Measurements from ENCODE around the gene FARP1.
A peak's percentile ranks its signal among the peaks of the same experiment; 100 is the strongest.

The FARP1 gene

DNA sequence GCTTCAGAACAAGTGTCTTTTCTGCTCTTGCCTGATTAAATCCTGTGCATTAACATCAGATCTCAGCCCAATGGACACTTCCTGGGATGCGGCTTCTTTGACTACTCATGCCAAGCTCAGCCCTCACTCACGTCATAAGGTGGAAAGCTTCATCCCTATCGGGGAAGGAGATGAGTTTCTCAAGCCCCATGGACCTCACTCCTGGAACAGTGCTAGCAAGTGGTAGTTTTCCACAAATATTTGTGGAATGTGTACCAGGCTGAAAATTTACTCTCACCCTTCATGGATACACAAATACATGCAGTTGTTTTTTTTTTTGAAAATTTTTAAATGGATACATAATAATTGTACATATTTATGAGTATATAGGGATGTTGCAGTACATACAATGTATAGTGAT is 34.6 kb upstream of the FARP1 start:
- H3K4me3 ChIP-seq (ENCODE audit: low read length): no peak overlapping the region
- no peaks in the 10 kb centered on the region for H3K36me3 ChIP-seq (ENCODE audit: control insufficient read depth, insufficient read depth, low read length, severe bottlenecking)
- peak; percentile 7 for DNase-seq (ENCODE audit: low read depth)
- H3K9me3 ChIP-seq (ENCODE audit: control insufficient read depth, low read length): no peaks in the 10 kb centered on the region
- no peaks in the 10 kb centered on the region for H3K4me1 ChIP-seq (ENCODE audit: control insufficient read depth, insufficient read depth, low read length)
- H3K9ac ChIP-seq (ENCODE audit: low read length): no peak overlapping the region
- H3K27me3 ChIP-seq (replicated peaks; ENCODE audit: control insufficient read depth, insufficient read depth, low read length): no peaks in the 10 kb centered on the region

DNA sequence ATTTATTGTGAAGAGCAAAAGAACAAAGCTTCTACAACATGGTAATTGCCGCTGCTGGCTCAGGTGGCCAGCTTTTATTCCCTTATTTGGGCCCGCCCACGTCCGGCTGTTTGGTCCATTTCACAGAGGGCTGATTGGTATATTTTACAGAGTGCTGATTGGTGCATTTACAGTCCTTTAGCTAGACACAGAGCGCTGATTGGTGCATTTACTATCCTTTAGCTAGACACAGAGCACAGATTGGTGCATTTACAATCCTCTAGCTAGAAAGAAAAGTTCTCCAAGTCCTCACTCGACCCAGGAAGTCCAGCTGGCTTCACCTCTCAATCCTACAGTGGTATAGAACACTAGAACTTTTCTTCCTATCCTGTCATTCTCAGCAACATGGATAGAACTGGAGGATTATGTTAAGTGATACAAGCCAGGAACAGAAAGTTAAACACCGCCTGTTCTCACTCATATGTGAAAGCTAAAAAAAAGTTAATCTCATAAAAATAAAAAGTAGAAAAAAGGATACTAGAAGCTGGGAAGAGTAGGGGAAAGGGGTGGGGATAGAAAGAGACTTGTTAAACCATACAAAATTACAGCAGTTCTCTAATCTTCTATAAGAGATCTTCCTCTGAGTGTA is 33.6 kb upstream of the FARP1 start:
- Histone ChIP-seq H3K27me3 (replicated peaks; ENCODE audit: control insufficient read depth, insufficient read depth, low read length) (no peaks in the 10 kb centered on the region), H3K9me3 (ENCODE audit: control insufficient read depth, low read length) (no peaks in the 10 kb centered on the region), H3K36me3 (ENCODE audit: control insufficient read depth, insufficient read depth, low read length, severe bottlenecking) (no peaks in the 10 kb centered on the region), H3K4me3 (ENCODE audit: low read length) (no peak overlapping the region), H3K4me1 (ENCODE audit: control insufficient read depth, insufficient read depth, low read length) (no peaks in the 10 kb centered on the region), H3K9ac (ENCODE audit: low read length) (no peak overlapping the region)
- DNase-seq (ENCODE audit: low read depth): no peak

DNA sequence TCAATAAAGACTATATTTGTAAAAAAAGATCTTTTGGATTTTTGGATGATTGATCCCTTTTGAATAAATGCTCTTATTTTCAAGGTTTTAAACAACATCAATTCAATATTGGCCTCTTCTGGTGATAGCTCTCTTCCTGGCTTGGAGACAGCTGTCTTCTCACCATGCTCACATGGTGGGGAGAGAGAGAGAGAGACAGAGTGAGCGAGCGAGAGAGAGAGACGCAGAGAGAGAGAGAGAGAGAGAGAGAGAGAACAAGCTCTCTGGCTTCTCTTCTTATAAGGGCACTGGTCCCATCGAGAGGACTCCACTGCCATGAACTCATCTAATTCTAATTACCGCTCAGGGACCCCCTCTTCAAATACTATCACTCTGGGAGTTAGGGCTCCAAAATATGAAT is 32.1 kb upstream of the FARP1 start:
- Histone ChIP-seq H3K27me3 (replicated peaks; ENCODE audit: control insufficient read depth, insufficient read depth, low read length) (no peaks in the 10 kb centered on the region), H3K4me1 (ENCODE audit: control insufficient read depth, insufficient read depth, low read length) (no peaks in the 10 kb centered on the region), H3K4me3 (ENCODE audit: low read length) (no peak overlapping the region), H3K36me3 (ENCODE audit: control insufficient read depth, insufficient read depth, low read length, severe bottlenecking) (no peaks in the 10 kb centered on the region), H3K9me3 (ENCODE audit: control insufficient read depth, low read length) (no peaks in the 10 kb centered on the region), H3K9ac (ENCODE audit: low read length) (no peak overlapping the region)
- DNase-seq (ENCODE audit: low read depth): no peak

DNA sequence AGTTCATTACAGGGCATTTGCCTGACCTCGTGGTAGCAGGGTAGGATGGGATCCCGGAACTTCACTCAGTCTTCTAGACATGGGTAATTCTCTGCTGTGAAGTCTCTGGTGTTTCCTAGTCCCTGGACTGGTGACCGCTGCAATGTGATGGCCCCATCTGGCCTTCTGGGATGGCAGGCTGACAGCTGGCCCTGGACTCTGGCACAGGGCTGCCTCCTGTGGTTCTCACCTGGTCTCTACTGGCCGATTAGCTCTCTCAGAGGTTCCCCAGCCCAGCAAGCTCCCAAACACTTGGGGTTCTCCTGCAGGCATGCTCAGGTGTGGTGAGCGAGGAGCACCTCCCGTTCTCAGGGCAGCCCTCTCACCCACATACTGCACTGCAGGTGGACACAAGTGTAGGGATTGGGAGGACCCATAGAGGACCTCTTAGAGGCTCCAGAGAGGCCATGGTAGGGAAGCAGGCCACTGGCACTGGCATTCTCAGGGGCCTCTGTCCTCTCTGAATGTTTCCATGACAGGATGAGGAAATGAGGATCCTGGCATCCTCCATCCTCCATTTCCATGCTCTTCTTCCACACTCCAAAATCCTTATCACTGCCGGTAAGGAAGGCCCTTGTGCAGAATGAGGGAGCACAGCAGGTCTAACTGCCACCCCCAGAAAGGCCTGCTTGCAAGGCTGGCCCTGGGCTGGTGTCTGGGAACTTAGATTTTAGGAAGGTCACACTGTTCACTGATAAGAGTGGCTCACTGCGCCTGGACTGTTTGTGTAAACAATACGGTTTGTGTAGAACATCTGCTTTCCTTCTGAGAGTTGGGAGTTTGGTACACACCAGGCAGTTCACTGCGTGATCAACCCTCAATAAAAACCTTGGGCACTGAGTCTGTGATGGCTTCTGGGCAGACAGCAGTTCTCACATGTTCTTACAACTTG is 31.5 kb upstream of the FARP1 start:
- H3K9me3 ChIP-seq (ENCODE audit: control insufficient read depth, low read length): peaks cover 1% of the 10 kb centered on the region
- no peaks in the 10 kb centered on the region for H3K4me1 ChIP-seq (ENCODE audit: control insufficient read depth, insufficient read depth, low read length)
- H3K27me3 ChIP-seq (replicated peaks; ENCODE audit: control insufficient read depth, insufficient read depth, low read length): no peaks in the 10 kb centered on the region
- H3K36me3 ChIP-seq (ENCODE audit: control insufficient read depth, insufficient read depth, low read length, severe bottlenecking): no peaks in the 10 kb centered on the region
- H3K4me3 ChIP-seq (ENCODE audit: low read length): no peak overlapping the region
- no peak overlapping the region for H3K9ac ChIP-seq (ENCODE audit: low read length)
- no peak for DNase-seq (ENCODE audit: low read depth)

DNA sequence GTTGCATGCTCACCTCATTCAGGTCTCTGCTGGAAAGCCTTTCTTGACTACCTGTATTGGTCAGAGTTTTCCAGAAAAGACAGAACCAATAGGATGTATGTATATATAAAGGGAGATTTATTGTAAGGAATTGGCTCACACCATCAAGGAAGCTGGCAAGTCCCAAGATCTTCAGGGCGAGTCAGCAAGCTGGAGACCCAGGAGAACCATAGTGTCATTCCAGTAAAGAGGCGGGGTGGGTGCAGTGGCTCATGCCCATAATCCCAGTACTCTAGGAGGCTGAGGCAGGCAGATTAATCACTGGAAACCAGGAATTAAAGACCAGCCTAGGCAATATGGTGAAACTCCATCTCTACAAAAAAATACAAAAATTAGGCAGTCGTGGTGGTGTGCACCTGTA is 30.4 kb upstream of the FARP1 start:
- Histone ChIP-seq H3K4me1 (ENCODE audit: control insufficient read depth, insufficient read depth, low read length) (no peaks in the 10 kb centered on the region), H3K9me3 (ENCODE audit: control insufficient read depth, low read length) (peaks cover 3% of the 10 kb centered on the region), H3K36me3 (ENCODE audit: control insufficient read depth, insufficient read depth, low read length, severe bottlenecking) (no peaks in the 10 kb centered on the region), H3K4me3 (ENCODE audit: low read length) (no peak overlapping the region), H3K9ac (ENCODE audit: low read length) (no peak overlapping the region), H3K27me3 (replicated peaks; ENCODE audit: control insufficient read depth, insufficient read depth, low read length) (no peaks in the 10 kb centered on the region)
- DNase-seq (ENCODE audit: low read depth): no peak

DNA sequence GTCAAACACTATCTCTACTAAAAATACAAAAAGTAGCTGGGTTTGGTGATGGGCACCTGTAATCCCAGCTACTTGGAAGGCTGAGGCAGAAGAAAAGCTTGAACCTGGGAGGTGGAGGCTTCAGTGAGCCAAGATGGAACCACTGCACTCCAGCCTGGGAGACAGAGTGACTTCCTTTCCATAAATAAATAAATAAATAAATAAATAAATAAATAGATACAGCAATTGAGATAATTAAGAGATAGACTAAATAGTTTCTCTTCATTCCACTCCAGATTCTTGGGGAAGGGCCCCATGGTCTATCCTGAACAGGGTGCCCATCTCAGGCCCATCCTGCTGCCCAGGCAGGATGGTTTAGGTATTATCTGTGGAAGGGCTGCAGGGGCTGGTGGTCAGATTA is 24.0 kb upstream of the FARP1 start:
- no peaks in the 10 kb centered on the region for H3K4me1 ChIP-seq (ENCODE audit: control insufficient read depth, insufficient read depth, low read length)
- peaks cover 10% of the 10 kb centered on the region for H3K9me3 ChIP-seq (ENCODE audit: control insufficient read depth, low read length)
- no peaks in the 10 kb centered on the region for H3K36me3 ChIP-seq (ENCODE audit: control insufficient read depth, insufficient read depth, low read length, severe bottlenecking)
- H3K9ac ChIP-seq (ENCODE audit: low read length): no peak overlapping the region
- H3K4me3 ChIP-seq (ENCODE audit: low read length): no peak overlapping the region
- H3K27me3 ChIP-seq (replicated peaks; ENCODE audit: control insufficient read depth, insufficient read depth, low read length): no peaks in the 10 kb centered on the region
- DNase-seq (ENCODE audit: low read depth): no peak

DNA sequence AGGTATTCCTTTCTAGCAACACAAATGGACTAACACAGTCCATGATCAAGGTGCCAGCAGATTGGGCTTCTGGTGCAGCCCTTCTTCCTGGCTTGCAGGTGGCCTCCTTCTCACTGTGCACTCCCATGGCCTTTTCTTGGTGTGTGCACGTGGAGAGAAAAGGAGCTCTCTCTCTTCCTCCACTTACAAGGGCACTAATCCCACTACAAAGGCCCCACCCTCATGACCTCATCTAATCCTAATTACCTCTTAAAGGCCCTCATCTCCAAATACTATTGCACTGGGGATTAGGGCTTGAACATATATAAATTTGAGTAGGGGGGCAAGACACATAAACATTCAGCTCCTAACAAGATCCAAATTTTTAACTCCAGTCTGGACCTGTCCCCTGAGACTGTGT is 19.7 kb upstream of the FARP1 start:
- Histone ChIP-seq H3K9me3 (ENCODE audit: control insufficient read depth, low read length) (peaks cover 7% of the 10 kb centered on the region), H3K9ac (ENCODE audit: low read length) (no peak overlapping the region), H3K4me1 (ENCODE audit: control insufficient read depth, insufficient read depth, low read length) (no peaks in the 10 kb centered on the region), H3K36me3 (ENCODE audit: control insufficient read depth, insufficient read depth, low read length, severe bottlenecking) (no peaks in the 10 kb centered on the region), H3K27me3 (replicated peaks; ENCODE audit: control insufficient read depth, insufficient read depth, low read length) (no peaks in the 10 kb centered on the region), H3K4me3 (ENCODE audit: low read length) (no peak overlapping the region)
- DNase-seq (ENCODE audit: low read depth): no peak

DNA sequence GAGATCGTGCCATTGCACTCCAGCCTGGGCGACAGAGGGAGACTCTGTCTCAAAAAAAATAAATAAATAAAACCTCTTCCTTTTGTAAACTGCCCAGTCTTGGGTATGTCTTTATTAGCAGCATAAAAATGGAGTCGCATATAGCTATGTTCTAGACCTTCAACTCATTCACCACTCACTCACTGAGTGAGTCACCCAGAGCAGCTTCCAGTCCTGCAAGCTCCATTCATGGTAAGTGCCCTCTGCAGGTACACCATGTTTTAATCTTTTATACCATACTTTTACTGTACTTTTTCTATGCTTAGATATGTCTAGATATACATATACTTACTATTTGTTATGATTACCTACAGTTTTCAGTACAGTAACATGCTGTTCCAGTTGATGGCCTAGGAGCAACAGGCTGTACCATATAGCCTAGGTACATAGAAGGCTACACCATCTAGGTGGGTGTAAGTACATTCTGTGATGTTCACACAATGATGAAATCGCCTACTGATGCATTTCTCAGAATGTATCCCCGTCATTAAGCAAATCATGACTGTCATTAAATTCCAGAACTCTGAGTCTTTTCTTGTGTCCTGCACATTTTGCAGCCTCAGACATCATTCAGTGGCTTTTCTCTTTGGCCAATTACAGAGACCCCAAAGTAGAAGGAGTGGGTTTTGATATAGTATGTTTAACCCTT is 13.7 kb upstream of the FARP1 start:
- Histone ChIP-seq H3K36me3 (ENCODE audit: control insufficient read depth, insufficient read depth, low read length, severe bottlenecking) (no peaks in the 10 kb centered on the region), H3K27me3 (replicated peaks; ENCODE audit: control insufficient read depth, insufficient read depth, low read length) (no peaks in the 10 kb centered on the region), H3K9me3 (ENCODE audit: control insufficient read depth, low read length) (no peaks in the 10 kb centered on the region), H3K9ac (ENCODE audit: low read length) (no peak overlapping the region), H3K4me3 (ENCODE audit: low read length) (no peak overlapping the region), H3K4me1 (ENCODE audit: control insufficient read depth, insufficient read depth, low read length) (no peaks in the 10 kb centered on the region)
- peak; percentile 26 for DNase-seq (ENCODE audit: low read depth)

DNA sequence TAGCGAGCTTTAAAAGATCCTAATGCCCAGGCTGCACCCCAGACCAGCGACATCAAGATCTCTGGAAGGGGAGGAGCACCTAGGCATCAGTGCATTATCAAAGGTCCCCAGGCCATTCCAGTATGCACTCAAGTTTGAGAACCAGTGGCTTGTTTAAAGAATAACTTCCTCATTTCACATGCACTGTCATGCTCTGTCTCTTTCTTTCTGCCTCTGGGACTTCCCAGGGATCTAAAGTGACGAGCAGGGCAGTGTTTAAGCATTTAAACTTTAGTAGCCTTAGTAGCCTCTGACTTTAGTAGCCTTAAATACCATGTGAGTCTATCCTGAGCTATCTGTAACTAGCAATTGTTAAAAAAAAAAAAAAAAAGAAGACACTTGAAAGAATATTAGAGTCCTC is 8.9 kb upstream of the FARP1 start:
- DNase-seq (ENCODE audit: low read depth): no peak
- no peaks in the 10 kb centered on the region for H3K4me1 ChIP-seq (ENCODE audit: control insufficient read depth, insufficient read depth, low read length)
- H3K4me3 ChIP-seq (ENCODE audit: low read length): no peak overlapping the region
- no peak overlapping the region for H3K9ac ChIP-seq (ENCODE audit: low read length)
- H3K9me3 ChIP-seq (ENCODE audit: control insufficient read depth, low read length): no peaks in the 10 kb centered on the region
- H3K36me3 ChIP-seq (ENCODE audit: control insufficient read depth, insufficient read depth, low read length, severe bottlenecking): no peaks in the 10 kb centered on the region
- no peaks in the 10 kb centered on the region for H3K27me3 ChIP-seq (replicated peaks; ENCODE audit: control insufficient read depth, insufficient read depth, low read length)

DNA sequence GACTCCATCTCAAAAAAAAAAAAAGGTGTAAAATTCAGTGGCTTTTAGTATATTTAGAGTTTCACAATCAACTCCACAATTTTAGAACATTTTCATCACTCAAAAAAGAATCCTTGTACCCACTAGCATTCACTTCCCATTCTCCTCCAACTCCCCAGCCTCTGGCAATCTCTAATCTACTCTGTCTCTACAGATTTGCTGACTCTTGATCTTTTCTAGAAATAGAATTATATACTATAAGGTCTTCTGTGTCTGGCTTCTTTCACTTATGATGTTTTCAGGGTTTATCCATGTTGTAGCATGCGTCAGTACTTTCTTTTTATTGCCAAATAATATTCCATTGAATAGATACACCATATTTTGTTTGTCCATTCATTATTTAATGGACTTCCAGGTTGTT is 8.0 kb upstream of the FARP1 start:
- Histone ChIP-seq H3K4me3 (ENCODE audit: low read length) (no peak overlapping the region), H3K4me1 (ENCODE audit: control insufficient read depth, insufficient read depth, low read length) (no peaks in the 10 kb centered on the region), H3K27me3 (replicated peaks; ENCODE audit: control insufficient read depth, insufficient read depth, low read length) (no peaks in the 10 kb centered on the region), H3K9me3 (ENCODE audit: control insufficient read depth, low read length) (no peaks in the 10 kb centered on the region), H3K9ac (ENCODE audit: low read length) (no peak overlapping the region), H3K36me3 (ENCODE audit: control insufficient read depth, insufficient read depth, low read length, severe bottlenecking) (no peaks in the 10 kb centered on the region)
- DNase-seq (ENCODE audit: low read depth): no peak

DNA sequence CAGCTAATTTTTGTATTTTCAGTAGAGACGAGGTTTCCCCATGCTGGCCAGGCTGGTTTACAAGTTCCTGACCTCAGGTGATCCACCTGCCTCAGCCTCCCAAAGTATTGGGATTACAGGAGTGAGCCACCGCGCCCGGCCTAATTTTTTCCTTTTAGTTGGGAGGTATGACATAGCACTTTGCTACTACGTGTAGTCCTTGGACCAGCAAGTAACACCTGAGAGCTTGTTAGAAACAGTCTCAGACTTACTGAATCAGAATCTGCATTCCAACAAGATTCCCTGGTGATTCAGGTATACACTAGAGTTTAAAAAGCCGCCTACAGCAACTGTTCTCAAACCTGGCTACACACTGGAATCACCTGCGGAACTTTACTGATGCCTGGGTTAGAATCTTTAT is 1.8 kb upstream of the FARP1 start:
- no peaks in the 10 kb centered on the region for H3K27me3 ChIP-seq (replicated peaks; ENCODE audit: control insufficient read depth, insufficient read depth, low read length)
- peaks cover 13% of the 10 kb centered on the region for H3K4me1 ChIP-seq (ENCODE audit: control insufficient read depth, insufficient read depth, low read length)
- no peaks in the 10 kb centered on the region for H3K9me3 ChIP-seq (ENCODE audit: control insufficient read depth, low read length)
- no peak for DNase-seq (ENCODE audit: low read depth)
- H3K36me3 ChIP-seq (ENCODE audit: control insufficient read depth, insufficient read depth, low read length, severe bottlenecking): no peaks in the 10 kb centered on the region
- H3K9ac ChIP-seq (ENCODE audit: low read length): no peak overlapping the region
- no peak overlapping the region for H3K4me3 ChIP-seq (ENCODE audit: low read length)

All from adipocyte (in vitro differentiated cells).